Hematopoietic multipotent progenitor cell treated with erythropoietin and hydrocortisone succinate and interleukin-3 and kit ligand, for 15 days (in vitro differentiated cells): ENCODE data around the gene SIRPA.

Experiments
- DNase-seq: peaks from one replicate; pipeline ENCODE4 v3.0.0-alpha.2; 2015; ENCODE audit warnings: low spot score

The SIRPA gene

GRCh38 chr20:1934156-1934555 is 38.9 kb downstream of the SIRPA start:
- DNase-seq = no peak

- no peak for DNase-seq
Measured at GRCh38 chr20:1934721-1935573, 39.7 kb downstream of the SIRPA start.

GRCh38 chr20:1935696-1936366 is 40.6 kb downstream of the SIRPA start:
- no peak for DNase-seq

GRCh38 chr20:1937316-1937976 is 42.2 kb downstream of the SIRPA start:
- no peak for DNase-seq

- DNase-seq = no peak
Measured at GRCh38 chr20:1938464-1939269, 43.5 kb downstream of the SIRPA start.

- no peak for DNase-seq
Measured at GRCh38 chr20:1939270-1939595, 44.0 kb downstream of the SIRPA start.

- DNase-seq = no peak
Measured at GRCh38 chr20:1940581-1940980, 45.4 kb downstream of the SIRPA start.

GRCh38 chr20:1941226-1941625 is 46.0 kb downstream of the SIRPA start:
- DNase-seq = no peak

- no peak for DNase-seq
Measured at GRCh38 chr20:1942061-1942460, 46.9 kb downstream of the SIRPA start.

- no peak for DNase-seq
Measured at GRCh38 chr20:1942486-1943274, 47.5 kb downstream of the SIRPA start.

- no peak for DNase-seq
Measured at GRCh38 chr20:1943275-1944002, 48.2 kb downstream of the SIRPA start.

GRCh38 chr20:1944345-1945091 is 49.3 kb downstream of the SIRPA start:
- DNase-seq = no peak

- DNase-seq = no peak
Measured at GRCh38 chr20:1945134-1945618, 50.0 kb downstream of the SIRPA start.

GRCh38 chr20:1945660-1946059 is 50.5 kb downstream of the SIRPA start:
- DNase-seq = no peak

GRCh38 chr20:1946442-1946761 is 51.2 kb downstream of the SIRPA start:
- no peak for DNase-seq

GRCh38 chr20:1946762-1947534 is 51.7 kb downstream of the SIRPA start:
- no peak for DNase-seq

GRCh38 chr20:1947535-1947846 is 52.3 kb downstream of the SIRPA start:
- no peak for DNase-seq

GRCh38 chr20:1949347-1950100 is 54.3 kb downstream of the SIRPA start:
- DNase-seq = no peak

GRCh38 chr20:1950836-1951235 is 55.6 kb downstream of the SIRPA start:
- no peak for DNase-seq
